ENCODE measurements around the gene TRIM45. TPM values are rescaled to one million over a fixed set of nuclear protein-coding genes. Genes with fewer than 3 reads are reported as not detected.
A peak's percentile ranks its signal among the peaks of the same experiment; 100 is the strongest.
"Not testable (repeated sequence)": the region's sequence is repeated elsewhere in the genome, so short reads cannot be mapped to it uniquely, and the experiment has no call there.

TRIM45 gene
- total RNA-seq, 4 donors from 2014 or later = 0.38 to 1.1 (median 0.60) TPM

DNA sequence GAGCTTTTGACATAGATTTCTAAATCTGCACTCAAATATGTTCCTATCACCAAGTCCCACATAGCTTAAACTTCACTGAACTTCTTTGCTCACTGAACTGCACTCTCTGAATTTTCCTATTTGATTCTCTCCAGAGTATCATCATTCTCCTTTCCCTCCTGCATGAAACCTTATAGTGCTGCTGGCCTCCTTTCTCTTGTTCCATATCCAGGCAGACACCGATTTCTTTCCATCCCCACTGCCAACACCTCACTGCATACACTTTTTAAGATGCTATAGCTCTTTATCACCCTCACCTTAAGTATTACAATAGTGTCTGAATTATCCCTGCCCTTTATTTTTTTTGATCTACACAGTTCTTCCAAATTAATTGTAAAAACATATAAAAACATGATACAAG, 3.1 kb upstream of the TRIM45 start:
- no peaks in the 10 kb centered on the region for H3K36me3 ChIP-seq
- WGBS, 2 donors = 65 to 69% methylated on average over 1 of the region's 1 CpG
- intact Hi-C loops (cut with DNase I) = loop anchor here (10.0 kb wide), 1 partner anchor 60 kb away; the partner anchor contains the start of gene TTF2
- no peak overlapping the region for H3K27ac ChIP-seq
- no peak for DNase-seq
- no peak overlapping the region for H3K4me3 ChIP-seq
- no peaks in the 10 kb centered on the region for H3K9me3 ChIP-seq
- H3K27me3 ChIP-seq = no peaks in the 10 kb centered on the region
- H3K4me1 ChIP-seq = peaks cover 5 to 24% (median 6%) of the 10 kb centered on the region in 3 donors
- no peak for TF ChIP-seq POLR2A (IDR thresholded peaks at IDR 0.05)
- TF ChIP-seq, protein P1, sequence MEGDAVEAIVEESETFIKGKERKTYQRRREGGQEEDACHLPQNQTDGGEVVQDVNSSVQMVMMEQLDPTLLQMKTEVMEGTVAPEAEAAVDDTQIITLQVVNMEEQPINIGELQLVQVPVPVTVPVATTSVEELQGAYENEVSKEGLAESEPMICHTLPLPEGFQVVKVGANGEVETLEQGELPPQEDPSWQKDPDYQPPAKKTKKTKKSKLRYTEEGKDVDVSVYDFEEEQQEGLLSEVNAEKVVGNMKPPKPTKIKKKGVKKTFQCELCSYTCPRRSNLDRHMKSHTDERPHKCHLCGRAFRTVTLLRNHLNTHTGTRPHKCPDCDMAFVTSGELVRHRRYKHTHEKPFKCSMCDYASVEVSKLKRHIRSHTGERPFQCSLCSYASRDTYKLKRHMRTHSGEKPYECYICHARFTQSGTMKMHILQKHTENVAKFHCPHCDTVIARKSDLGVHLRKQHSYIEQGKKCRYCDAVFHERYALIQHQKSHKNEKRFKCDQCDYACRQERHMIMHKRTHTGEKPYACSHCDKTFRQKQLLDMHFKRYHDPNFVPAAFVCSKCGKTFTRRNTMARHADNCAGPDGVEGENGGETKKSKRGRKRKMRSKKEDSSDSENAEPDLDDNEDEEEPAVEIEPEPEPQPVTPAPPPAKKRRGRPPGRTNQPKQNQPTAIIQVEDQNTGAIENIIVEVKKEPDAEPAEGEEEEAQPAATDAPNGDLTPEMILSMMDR (IDR thresholded peaks at IDR 0.05) = no peak

DNA sequence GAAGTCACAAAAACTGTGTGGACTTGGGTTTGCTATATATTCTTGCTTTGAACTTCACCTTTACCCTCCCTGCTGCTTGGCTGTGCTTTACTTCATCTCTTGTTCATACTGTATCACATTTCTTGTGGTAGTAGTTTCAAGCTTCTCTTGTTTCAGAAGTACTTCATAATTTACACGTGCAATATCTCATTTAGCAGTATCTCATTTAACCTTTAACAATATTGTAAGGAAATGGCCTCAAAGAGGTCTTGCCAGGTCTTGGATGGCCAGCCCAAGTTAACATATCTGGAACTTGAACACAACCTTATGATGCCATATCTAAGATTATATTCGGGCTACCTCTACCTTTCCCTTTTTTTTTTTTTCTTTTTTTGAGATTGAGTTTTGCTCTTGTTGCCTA, 1.7 kb upstream of the TRIM45 start:
- WGBS, 2 donors = 90 to 93% methylated on average over 2 of the region's 2 CpGs
- H3K4me3 ChIP-seq = no peak overlapping the region
- peaks cover 5 to 21% (median 6%) of the 10 kb centered on the region in 3 donors for H3K4me1 ChIP-seq
- H3K27me3 ChIP-seq = no peaks in the 10 kb centered on the region
- no peaks in the 10 kb centered on the region for H3K36me3 ChIP-seq
- H3K9me3 ChIP-seq = no peaks in the 10 kb centered on the region
- DNase-seq = no peak
- intact Hi-C loops (cut with DNase I) = loop anchor here (10.0 kb wide), 1 partner anchor 58 kb away; the partner anchor contains the start of gene TTF2
- no peak for TF ChIP-seq POLR2A (IDR thresholded peaks at IDR 0.05)
- TF ChIP-seq, protein P1 (IDR thresholded peaks at IDR 0.05) = no peak
- no peak overlapping the region for H3K27ac ChIP-seq

DNA sequence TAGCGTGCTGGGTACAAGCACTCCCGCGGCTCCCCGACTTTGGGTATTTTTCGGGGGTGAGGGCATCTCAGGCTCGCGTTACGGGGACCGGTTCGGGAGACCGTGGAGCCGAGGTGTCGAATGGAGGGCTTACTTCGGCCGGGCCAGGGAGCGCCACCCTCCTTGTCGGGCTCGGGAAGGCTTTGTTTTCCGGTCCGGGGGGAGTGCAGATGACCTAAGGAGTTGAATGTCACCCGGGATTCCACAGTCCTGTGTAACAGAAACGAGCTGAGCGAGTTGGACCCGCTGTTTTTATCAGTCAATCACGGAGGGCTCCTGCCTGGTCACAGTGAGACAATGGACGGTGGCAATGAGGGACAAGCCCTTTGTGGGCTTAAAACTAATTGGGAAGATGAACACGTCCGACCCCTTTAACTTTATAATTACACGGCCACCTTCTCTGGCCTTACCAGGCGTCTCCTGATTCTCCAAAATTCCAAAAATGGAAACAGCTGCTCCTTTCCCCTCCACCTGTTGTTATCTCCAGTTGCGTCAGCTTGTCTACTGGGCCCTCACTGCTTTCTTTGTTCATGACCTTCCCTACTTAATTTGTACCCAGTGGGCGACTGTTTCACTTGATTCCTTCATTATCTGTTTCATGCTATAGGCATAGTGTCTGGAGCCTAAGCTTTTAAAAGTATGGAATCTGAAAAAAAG, 929 bp upstream of the TRIM45 start:
- Histone ChIP-seq H3K9me3 (no peaks in the 10 kb centered on the region), H3K27me3 (no peaks in the 10 kb centered on the region), H3K36me3 (no peaks in the 10 kb centered on the region), H3K27ac (peak overlapping the region; percentile 83 to 96 (median 93)), H3K4me1 (peaks cover 5 to 21% (median 6%) of the 10 kb centered on the region in 3 donors), H3K4me3 (peak overlapping the region; percentile 65 to 91 (median 76))
- WGBS, 2 donors = 72 to 90% methylated on average over 6 to 12 of the region's 32 CpGs
- no peak for DNase-seq
- TF ChIP-seq, protein P1 (IDR thresholded peaks at IDR 0.05) = no peak
- TF ChIP-seq POLR2A (IDR thresholded peaks at IDR 0.05) = no peak
- intact Hi-C loops (cut with DNase I) = loop anchor here (10.0 kb wide), 1 partner anchor 58 kb away; the partner anchor contains the start of gene TTF2

DNA sequence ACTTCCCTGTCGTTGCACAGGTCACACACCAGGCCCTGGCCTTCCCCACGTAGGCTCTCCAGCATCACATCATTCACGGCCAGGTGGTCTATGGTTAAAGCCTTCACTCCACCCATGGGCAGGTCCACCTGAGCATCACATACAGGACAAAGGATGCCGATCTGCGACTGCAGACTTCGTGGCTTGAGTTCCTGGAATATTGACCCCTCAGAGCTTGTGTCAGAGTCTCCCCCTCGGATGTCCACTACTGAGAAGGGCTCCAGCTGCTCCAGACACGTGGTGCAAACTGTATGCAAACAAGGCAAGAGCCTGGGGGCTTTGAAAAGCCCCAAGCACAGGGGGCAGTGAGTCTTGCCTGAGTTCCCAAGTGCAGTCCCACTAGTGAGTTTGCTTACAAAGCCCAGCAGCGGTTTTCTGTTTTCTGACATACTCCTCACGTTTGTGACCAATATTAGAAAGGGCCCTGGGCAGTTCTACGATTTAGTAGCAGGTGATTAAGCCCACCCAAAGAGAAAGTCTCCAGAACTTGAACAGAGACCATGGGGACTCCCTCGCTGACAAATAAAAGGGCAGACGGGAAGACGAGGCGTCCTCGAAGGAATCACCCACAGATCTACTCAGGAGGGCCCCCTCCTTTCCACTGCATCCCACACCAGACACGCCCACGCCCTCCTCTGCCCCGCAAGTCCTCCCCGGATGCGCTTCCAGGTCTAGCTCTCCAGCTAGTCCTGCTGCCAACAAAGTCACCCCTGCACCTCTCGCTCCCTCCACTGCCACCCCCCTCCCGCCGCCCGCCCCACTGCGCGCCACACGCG, 568 bp downstream of the TRIM45 start:
- no peaks in the 10 kb centered on the region for H3K27me3 ChIP-seq
- peaks cover 5 to 21% (median 6%) of the 10 kb centered on the region in 3 donors for H3K4me1 ChIP-seq
- WGBS, 2 donors = 29 to 55% methylated on average over 7 to 16 of the region's 29 CpGs
- H3K27ac ChIP-seq = peak overlapping the region; percentile 83 to 96 (median 93)
- DNase-seq = no peak
- intact Hi-C loops (cut with DNase I) = loop anchor here (10.0 kb wide), 1 partner anchor 56 kb away; the partner anchor contains the start of gene TTF2
- H3K9me3 ChIP-seq = no peaks in the 10 kb centered on the region
- no peaks in the 10 kb centered on the region for H3K36me3 ChIP-seq
- TF ChIP-seq POLR2A (IDR thresholded peaks at IDR 0.05) = no peak
- TF ChIP-seq, protein P1 (IDR thresholded peaks at IDR 0.05) = no peak
- peak overlapping the region; percentile 65 to 91 (median 76) for H3K4me3 ChIP-seq

DNA sequence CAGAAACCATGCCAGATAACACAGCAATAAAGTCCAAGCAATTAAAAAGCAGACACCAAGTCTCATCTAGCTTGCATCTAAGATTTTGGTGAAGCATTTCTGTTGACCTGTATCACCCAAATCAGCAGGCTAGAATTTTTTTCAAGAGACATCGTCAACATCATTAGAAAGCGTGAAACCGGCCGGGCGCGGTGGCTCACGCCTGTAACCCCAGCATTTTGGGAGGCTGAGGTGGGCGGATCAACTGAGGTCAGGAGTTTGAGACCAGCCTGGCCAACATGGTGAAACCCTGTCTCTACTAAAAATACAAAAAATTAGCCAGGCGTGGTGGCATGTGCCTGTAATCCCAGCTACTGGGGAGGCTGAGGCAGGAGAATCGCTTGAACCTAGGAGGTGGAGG, 2.4 kb downstream of the TRIM45 start:
- H3K27me3 ChIP-seq; DNase-seq; H3K27ac ChIP-seq; H3K36me3 ChIP-seq; H3K4me3 ChIP-seq; intact Hi-C loops (cut with DNase I); H3K9me3 ChIP-seq: not testable (repeated sequence)
- peaks cover 5 to 21% (median 6%) of the 10 kb centered on the region in 3 donors for H3K4me1 ChIP-seq
- 96 to 98% methylated on average over 10 of the region's 10 CpGs for WGBS, 2 donors
